Endothelial cell of umbilical vein (primary cell): ENCODE results near the gene FUT6. TPM values are rescaled to one million over a fixed set of nuclear protein-coding genes. Genes with fewer than 3 reads are reported as not detected.

Experiments used
- BruUV-seq: library from RNA; stranded (reverse); fragments of 400-500 nt; replicated peaks from 2 replicates; lab custom pipeline; 2021; lab: Mats Ljungman, UMichigan
- CTCF ChIA-PET: fragments of 300-600, 350-600 bp; sonication (Branson Sonifier 250); formaldehyde crosslinking; loops from one replicate; lab custom pipeline; 2021; ENCODE audit warnings: antibody characterized with exemption, inconsistent platforms; lab: Charles Lee
- POLR2A ChIA-PET: fragments of 300-600, 350-600 bp; sonication (Branson Sonifier 250); formaldehyde crosslinking; loops from one replicate; lab custom pipeline; 2021; ENCODE audit warnings: antibody characterized with exemption, inconsistent platforms; lab: Charles Lee
- DNase-seq: peaks from one replicate; pipeline ENCODE4 v3.0.0-alpha.2; 2011; ENCODE audit warnings: low read depth, low spot score
- FAIRE-seq: peaks from 2 replicates; lab custom pipeline; 2011; peaks lifted over from hg19 to GRCh38; lab: Jason Lieb, UNC
- H2AFZ ChIP-seq: 2 replicates; pipeline ENCODE4 v1.6.0; 2012; ENCODE audit warnings: low read depth, low read length, control low read depth, inconsistent platforms
- H3K27ac ChIP-seq: 2 replicates; pipeline ENCODE4 v1.5.1; 2011; ENCODE audit warnings: low read depth, mild to moderate bottlenecking, control low read depth, low read length, moderate library complexity; ENCODE audit not compliant: insufficient read depth
- H3K27me3 ChIP-seq, 2 experiments: 2 replicates each; pipeline versions ENCODE4 v1.6.0 to v1.6.1; 2011; ENCODE audit warnings: low read length in 2 of 2, mixed read lengths in 1 of 2; ENCODE audit not compliant: control insufficient read depth in 2 of 2, insufficient read depth in 2 of 2
- H3K36me3 ChIP-seq, 2 experiments: 2 replicates in 1 of 2; 3 replicates in 1 of 2; pipeline ENCODE4 v1.5.1; 2011; ENCODE audit warnings: low read length in 2 of 2, mild to moderate bottlenecking in 1 of 2, moderate library complexity in 1 of 2; ENCODE audit not compliant: control insufficient read depth in 2 of 2, insufficient read depth in 2 of 2; ENCODE audit errors: extremely low read depth in 1 of 2
- H3K4me1 ChIP-seq: 3 replicates; pipeline ENCODE4 v1.5.1; 2011; ENCODE audit warnings: mild to moderate bottlenecking, low read length; ENCODE audit not compliant: control insufficient read depth, insufficient read depth; ENCODE audit errors: extremely low read depth
- H3K4me2 ChIP-seq: 2 replicates; pipeline ENCODE4 v1.6.1; 2011; ENCODE audit warnings: low read length, control low read depth, mixed read lengths; ENCODE audit not compliant: insufficient read depth
- H3K4me3 ChIP-seq, 3 experiments: fragments of 200-600 bp in 1 of 3; sonication (generic), shearing (Covaris generic) in 1 of 3; replicated peaks in 1 of 3; 2 replicates each; pipeline ENCODE4 v1.5.1; 2011 to 2016; ENCODE audit warnings: control low read depth in 3 of 3, low read length in 3 of 3, mild to moderate bottlenecking in 2 of 3, inconsistent platforms in 1 of 3, low read depth in 1 of 3, moderate library complexity in 1 of 3; ENCODE audit not compliant: insufficient read depth in 1 of 3
- H3K79me2 ChIP-seq: 2 replicates; pipeline ENCODE4 v1.6.0; 2012; ENCODE audit warnings: low read length, inconsistent platforms; ENCODE audit not compliant: control insufficient read depth, insufficient read depth
- H3K9ac ChIP-seq: replicated peaks from 2 replicates; pipeline ENCODE3; 2011; ENCODE audit warnings: low read length, control low read depth; ENCODE audit not compliant: insufficient read depth; ENCODE audit errors: extremely low read depth
- H3K9me1 ChIP-seq: replicated peaks from 3 replicates; pipeline ENCODE4 v1.6.0; 2011; ENCODE audit warnings: mild to moderate bottlenecking, low read length; ENCODE audit not compliant: control insufficient read depth, insufficient read depth; ENCODE audit errors: extremely low read depth
- H3K9me3 ChIP-seq: replicated peaks from 2 replicates; pipeline ENCODE4 v1.5.1; 2012; ENCODE audit warnings: low read length, inconsistent platforms; ENCODE audit not compliant: control insufficient read depth, insufficient read depth
- H4K20me1 ChIP-seq: replicated peaks from 2 replicates; pipeline ENCODE3; 2011; ENCODE audit warnings: mild to moderate bottlenecking, low read length; ENCODE audit not compliant: control insufficient read depth, insufficient read depth; ENCODE audit errors: extremely low read depth
- EZH2 ChIP-seq: IDR thresholded peaks from 2 replicates; pipeline ENCODE4 v1.6.1; 2012; ENCODE audit warnings: borderline replicate concordance, low read depth, mild to moderate bottlenecking, moderate library complexity, low read length, inconsistent platforms; ENCODE audit not compliant: severe bottlenecking
- FOS ChIP-seq: IDR thresholded peaks from 2 replicates; pipeline ENCODE4 v1.6.1; 2011; ENCODE audit warnings: mild to moderate bottlenecking, low read length, moderate library complexity, borderline replicate concordance; ENCODE audit not compliant: insufficient read depth
- GATA2 ChIP-seq: IDR thresholded peaks from 2 replicates; pipeline ENCODE4 v1.7.0; 2011; ENCODE audit warnings: low read depth, mild to moderate bottlenecking, moderate library complexity, mixed read lengths, low read length; ENCODE audit not compliant: insufficient read length, insufficient read depth
- JUN ChIP-seq: IDR thresholded peaks from 2 replicates; pipeline ENCODE4 v1.6.1; 2011; ENCODE audit warnings: borderline replicate concordance, low read depth; ENCODE audit not compliant: insufficient read length, insufficient read depth
- MYC ChIP-seq: IDR thresholded peaks from one replicate; pipeline ENCODE4 v1.6.1; 2011; ENCODE audit warnings: mild to moderate bottlenecking, low read depth, low read length
- POLR2A ChIP-seq: IDR thresholded peaks from 2 replicates; pipeline ENCODE4 v1.6.1; 2012; ENCODE audit warnings: low read depth, mild to moderate bottlenecking, control low read depth, low read length
- POLR2AphosphoS5 ChIP-seq: IDR thresholded peaks from 2 replicates; pipeline ENCODE4 v1.6.1; 2012; ENCODE audit warnings: low read depth, mild to moderate bottlenecking, control low read depth, low read length, moderate library complexity; ENCODE audit not compliant: insufficient read depth
- dilution Hi-C: fragments of 300-500 bp; cut with MboI; formaldehyde crosslinking; loops from one replicate; pipeline ENCODE4 v1.15.0; 2019; ENCODE audit warnings: low sequenced_read_pairs; ENCODE audit not compliant: extremely low pct_ligation_motif_present
- intact Hi-C: fragments of 100-400 bp; cut with micrococcal nuclease; formaldehyde crosslinking; loops from one replicate; pipeline ENCODE4 v1.10.0; 2022
- polyA plus RNA-seq, 4 experiments: library from polyadenylated mRNA; depleted of rRNA in 3 of 4; stranded (reverse) in 3 of 4; unstranded in 1 of 4; fragments of >200 nt; gene quantifications; 2 replicates each; pipeline versions ENCODE4 v1.2.1 to v1.2.3, GENCODE V29; 2011 to 2012; ENCODE audit warnings: missing spikeins in 1 of 4
- total RNA-seq: library from RNA; stranded (reverse); gene quantifications from 2 replicates; pipeline ENCODE4 v1.2.3, GENCODE V29; 2021
- TF ChIP-seq, protein P1 (sequence below), 2 donors: IDR thresholded peaks; 1 replicate in 1 of 2; 2 replicates in 1 of 2; pipeline ENCODE4 v1.5.1; 2011; ENCODE audit warnings: low read length in 2 of 2, mild to moderate bottlenecking in 2 of 2, moderate library complexity in 2 of 2, control low read depth in 1 of 2, inconsistent platforms in 1 of 2, low read depth in 1 of 2; ENCODE audit not compliant: insufficient read depth in 1 of 2; ENCODE audit errors: extremely low read depth in 1 of 2

The FUT6 gene
- total and polyA plus RNA-seq, 2 donors (not counting 3 experiments of a cell fraction or from before 2014, with no cell fraction given), result not detected

DNA sequence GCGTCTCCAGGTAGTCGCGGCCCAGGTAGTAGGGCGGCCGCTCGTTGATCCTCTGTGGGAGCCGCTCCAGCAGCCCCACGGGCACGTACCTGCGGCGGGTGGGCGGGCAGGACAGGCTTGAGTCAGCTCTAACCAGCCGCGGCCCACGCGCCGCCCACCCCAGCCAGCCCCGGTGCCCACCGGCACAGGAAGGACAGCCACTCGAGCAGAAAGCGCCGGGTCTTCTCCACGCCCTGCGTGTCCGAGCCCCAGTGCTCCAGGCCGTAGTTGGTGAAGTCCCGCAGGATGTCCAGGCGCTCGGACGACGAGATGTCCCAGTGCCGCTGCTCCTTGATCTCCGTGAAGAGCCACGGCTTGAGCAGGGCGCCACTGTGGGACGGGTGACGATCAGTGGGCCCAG lies 54.1 kb downstream of the FUT6 start:
- intact Hi-C loops, result no loop called here

More for the DNA sequence above, 54.1 kb downstream of the FUT6 start:
- Histone ChIP-seq H3K9me1 (no peaks in the 10 kb centered on the region), H3K36me3 (peaks cover 8 to 37% of the 10 kb centered on the region in 2 experiments), H3K4me3 (no peak overlapping the region), H3K9ac (no peak overlapping the region), H4K20me1 (no peaks in the 10 kb centered on the region), H2AFZ (no peak overlapping the region), H3K4me2 (no peak overlapping the region), H3K9me3 (no peaks in the 10 kb centered on the region), H3K79me2 (peaks cover 8% of the 10 kb centered on the region), H3K27me3 (no peaks in the 10 kb centered on the region), H3K4me1 (peaks cover 5% of the 10 kb centered on the region), H3K27ac (no peak overlapping the region)
- CTCF ChIA-PET, result no interaction called here
- DNase-seq (no peak), FAIRE-seq (no peak)
- no TSS peak for BruUV-seq
- dilution Hi-C loops, result no loop called here
- POLR2A ChIA-PET, result interaction anchor here (0.6 kb wide), 1 partner anchor 16 kb away, joined by 3 read pairs; no protein-coding TSS in a partner anchor
- TF ChIP-seq EZH2 (no peak), POLR2A (no peak), POLR2AphosphoS5 (no peak), JUN (no peak), FOS (no peak), GATA2 (no peak), MYC (no peak)
- TF ChIP-seq, protein P1, sequence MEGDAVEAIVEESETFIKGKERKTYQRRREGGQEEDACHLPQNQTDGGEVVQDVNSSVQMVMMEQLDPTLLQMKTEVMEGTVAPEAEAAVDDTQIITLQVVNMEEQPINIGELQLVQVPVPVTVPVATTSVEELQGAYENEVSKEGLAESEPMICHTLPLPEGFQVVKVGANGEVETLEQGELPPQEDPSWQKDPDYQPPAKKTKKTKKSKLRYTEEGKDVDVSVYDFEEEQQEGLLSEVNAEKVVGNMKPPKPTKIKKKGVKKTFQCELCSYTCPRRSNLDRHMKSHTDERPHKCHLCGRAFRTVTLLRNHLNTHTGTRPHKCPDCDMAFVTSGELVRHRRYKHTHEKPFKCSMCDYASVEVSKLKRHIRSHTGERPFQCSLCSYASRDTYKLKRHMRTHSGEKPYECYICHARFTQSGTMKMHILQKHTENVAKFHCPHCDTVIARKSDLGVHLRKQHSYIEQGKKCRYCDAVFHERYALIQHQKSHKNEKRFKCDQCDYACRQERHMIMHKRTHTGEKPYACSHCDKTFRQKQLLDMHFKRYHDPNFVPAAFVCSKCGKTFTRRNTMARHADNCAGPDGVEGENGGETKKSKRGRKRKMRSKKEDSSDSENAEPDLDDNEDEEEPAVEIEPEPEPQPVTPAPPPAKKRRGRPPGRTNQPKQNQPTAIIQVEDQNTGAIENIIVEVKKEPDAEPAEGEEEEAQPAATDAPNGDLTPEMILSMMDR (IDR thresholded peaks at IDR 0.05; ENCODE audit: extremely low read depth in 1 of 2, insufficient read depth in 1 of 2, low read depth in 1 of 2, low read length in 2 of 2), result no peak
